Loucy (cell line): ENCODE results near the gene UQCC2.

ENCODE experiments used
- H2AFZ ChIP-seq: fragments of 200-600 bp; sonication (generic); 2 replicates; pipeline ENCODE4 v1.6.0; 2016; ENCODE audit warnings: antibody characterized with exemption, mild to moderate bottlenecking, low read length, moderate library complexity
- H3F3A ChIP-seq: fragments of 200-600 bp; 2 replicates; pipeline ENCODE4 v1.6.0; 2016; ENCODE audit warnings: antibody characterized with exemption, low read depth, mild to moderate bottlenecking
- H3K27me3 ChIP-seq: fragments of 200-600 bp; sonication (generic); 2 replicates; pipeline ENCODE4 v1.6.1; 2014; ENCODE audit warnings: low read length, mild to moderate bottlenecking; ENCODE audit not compliant: insufficient read depth, poor library complexity, severe bottlenecking
- H3K36me3 ChIP-seq: fragments of 200-600 bp; sonication (generic); 2 replicates; pipeline ENCODE4 v1.6.1; 2016; ENCODE audit warnings: low read length; ENCODE audit not compliant: insufficient read depth
- H3K4me1 ChIP-seq: fragments of 200-600 bp; sonication (generic); 2 replicates; pipeline ENCODE4 v1.5.1; 2014; ENCODE audit warnings: low read length, mild to moderate bottlenecking; ENCODE audit not compliant: insufficient read depth, poor library complexity, severe bottlenecking
- H3K4me2 ChIP-seq: fragments of 200-600 bp; sonication (generic); 2 replicates; pipeline ENCODE4 v1.6.0; 2014; ENCODE audit warnings: antibody characterized with exemption, low read length, low read depth, mild to moderate bottlenecking; ENCODE audit not compliant: poor library complexity, severe bottlenecking
- H3K4me3 ChIP-seq: fragments of 200-600 bp; sonication (generic); 2 replicates; pipeline ENCODE4 v1.5.1; 2014; ENCODE audit warnings: low read length, mild to moderate bottlenecking, mixed read lengths; ENCODE audit not compliant: poor library complexity, severe bottlenecking
- H3K79me2 ChIP-seq: fragments of 200-600 bp; sonication (generic); 2 replicates; pipeline ENCODE4 v1.6.1; 2014; ENCODE audit warnings: low read length; ENCODE audit not compliant: insufficient read depth
- H3K9ac ChIP-seq: fragments of 200-600 bp; sonication (generic); 2 replicates; pipeline ENCODE4 v1.6.0; 2014; ENCODE audit warnings: mild to moderate bottlenecking, low read depth, low read length, moderate library complexity; ENCODE audit not compliant: poor library complexity, severe bottlenecking
- H3K9me2 ChIP-seq: fragments of 200-600 bp; sonication (generic); replicated peaks from 2 replicates; pipeline ENCODE4 v1.6.1; 2016; ENCODE audit warnings: low read depth, low read length, mixed read lengths
- H3K9me3 ChIP-seq: fragments of 200-600 bp; sonication (generic); 2 replicates; pipeline ENCODE4 v1.6.1; 2014; ENCODE audit warnings: mild to moderate bottlenecking, antibody characterized with exemption, low read length, low read depth; ENCODE audit not compliant: insufficient read depth
- H4K20me1 ChIP-seq: fragments of 200-600 bp; sonication (generic); 2 replicates; pipeline ENCODE4 v1.6.0; 2014; ENCODE audit warnings: antibody characterized with exemption, low read length, mild to moderate bottlenecking; ENCODE audit not compliant: insufficient read depth, poor library complexity, severe bottlenecking
- CTCF ChIP-seq: fragments of 200-600 bp; sonication (generic); conservative IDR thresholded peaks from 2 replicates; pipeline ENCODE4 v1.5.1; 2014; ENCODE audit warnings: mild to moderate bottlenecking, antibody characterized with exemption, low read length
- EZH2phosphoT487 ChIP-seq: fragments of 200-600 bp; IDR thresholded peaks from 2 replicates; pipeline ENCODE4 v1.6.1; 2018; ENCODE audit warnings: antibody characterized with exemption, mild to moderate bottlenecking, moderate library complexity, borderline replicate concordance

The UQCC2 gene

GRCh38 chr6:33707771-33708170 lies 3.7 kb downstream of the UQCC2 start:
- Histone ChIP-seq H4K20me1 (peaks cover 4% of the 10 kb centered on the region), H3K36me3 (no peaks in the 10 kb centered on the region), H2AFZ (no peak overlapping the region), H3K4me1 (peaks cover 35% of the 10 kb centered on the region), H3K79me2 (peaks cover 23% of the 10 kb centered on the region), H3K4me3 (no peak overlapping the region), H3K4me2 (no peak overlapping the region), H3K9me3 (no peaks in the 10 kb centered on the region), H3K9ac (no peak overlapping the region), H3K9me2 (no peaks in the 10 kb centered on the region), H3K27me3 (no peaks in the 10 kb centered on the region), H3F3A (no peaks in the 10 kb centered on the region)
- TF ChIP-seq EZH2phosphoT487 (no peak), CTCF (no peak)

- H3K4me1 ChIP-seq, result peaks cover 31% of the 10 kb centered on the region
- TF ChIP-seq CTCF (no peak), EZH2phosphoT487 (no peak)
- no peak overlapping the region for H2AFZ ChIP-seq
- peaks cover 4% of the 10 kb centered on the region for H4K20me1 ChIP-seq
- H3K9ac ChIP-seq, result no peak overlapping the region
- no peaks in the 10 kb centered on the region for H3K9me3 ChIP-seq
- H3K4me2 ChIP-seq, result no peak overlapping the region
- H3K9me2 ChIP-seq, result no peaks in the 10 kb centered on the region
- peaks cover 22% of the 10 kb centered on the region for H3K79me2 ChIP-seq
- no peaks in the 10 kb centered on the region for H3K27me3 ChIP-seq
- no peaks in the 10 kb centered on the region for H3K36me3 ChIP-seq
- H3F3A ChIP-seq, result no peaks in the 10 kb centered on the region
- H3K4me3 ChIP-seq, result no peak overlapping the region
These were observed 5.4 kb downstream of the UQCC2 start for GRCh38 chr6:33705955-33706725.

GRCh38 chr6:33705268-33705885 lies 6.1 kb downstream of the UQCC2 start:
- no peaks in the 10 kb centered on the region for H3F3A ChIP-seq
- H3K79me2 ChIP-seq, result peaks cover 15% of the 10 kb centered on the region
- no peak overlapping the region for H2AFZ ChIP-seq
- H4K20me1 ChIP-seq, result no peaks in the 10 kb centered on the region
- no peaks in the 10 kb centered on the region for H3K9me3 ChIP-seq
- H3K4me3 ChIP-seq, result no peak overlapping the region
- no peak for TF ChIP-seq EZH2phosphoT487
- no peak for TF ChIP-seq CTCF
- no peak overlapping the region for H3K4me2 ChIP-seq
- H3K4me1 ChIP-seq, result peaks cover 26% of the 10 kb centered on the region
- no peaks in the 10 kb centered on the region for H3K36me3 ChIP-seq
- H3K9ac ChIP-seq, result no peak overlapping the region
- H3K27me3 ChIP-seq, result no peaks in the 10 kb centered on the region
- no peaks in the 10 kb centered on the region for H3K9me2 ChIP-seq
